Keratinocyte (primary cell): ENCODE measurements around the gene CELSR1. TPM values are rescaled to one million over a fixed set of nuclear protein-coding genes. Genes with fewer than 3 reads are reported as not detected.

Source experiments
- DNase-seq: peaks from one replicate; pipeline ENCODE4 v3.0.0-alpha.2; 2011; ENCODE audit warnings: low read depth, missing footprints, low spot score
- FAIRE-seq: peaks from 2 replicates; lab custom pipeline; 2011; peaks lifted over from hg19 to GRCh38; lab: Jason Lieb, UNC
- H2AFZ ChIP-seq: 2 replicates; pipeline ENCODE4 v1.6.0; 2012; ENCODE audit warnings: low read length, control low read depth, inconsistent platforms; ENCODE audit not compliant: control insufficient read depth
- H3K27ac ChIP-seq: 2 replicates; pipeline ENCODE4 v1.5.1; 2011; ENCODE audit warnings: low read length; ENCODE audit not compliant: control insufficient read depth, insufficient read depth
- H3K27me3 ChIP-seq: 3 replicates; pipeline ENCODE4 v1.6.0; 2011; ENCODE audit warnings: low read length; ENCODE audit not compliant: control insufficient read depth, insufficient read depth; ENCODE audit errors: extremely low read depth
- H3K36me3 ChIP-seq, 2 experiments: 2 replicates in 1 of 2; 3 replicates in 1 of 2; pipeline ENCODE4 v1.5.1; 2011; ENCODE audit warnings: low read length in 2 of 2, mild to moderate bottlenecking in 1 of 2; ENCODE audit not compliant: control insufficient read depth in 2 of 2, insufficient read depth in 2 of 2; ENCODE audit errors: extremely low read depth in 1 of 2
- H3K4me1 ChIP-seq: 3 replicates; pipeline ENCODE4 v1.5.1; 2011; ENCODE audit warnings: low read length; ENCODE audit not compliant: control insufficient read depth, insufficient read depth; ENCODE audit errors: extremely low read depth
- H3K4me2 ChIP-seq: 3 replicates; pipeline ENCODE4 v1.6.0; 2011; ENCODE audit warnings: low read depth, low read length; ENCODE audit not compliant: control insufficient read depth, insufficient read depth; ENCODE audit errors: extremely low read depth
- H3K4me3 ChIP-seq, 3 experiments: fragments of 200-600 bp in 1 of 3; sonication (generic) in 1 of 3; 2 replicates in 2 of 3; 3 replicates in 1 of 3; pipeline ENCODE4 v1.5.1; 2011 to 2016; ENCODE audit warnings: low read length in 3 of 3, mild to moderate bottlenecking in 3 of 3, control low read depth in 2 of 3, inconsistent platforms in 1 of 3, low read depth in 1 of 3, mixed read lengths in 1 of 3, mixed run types in 1 of 3, moderate library complexity in 1 of 3; ENCODE audit not compliant: control insufficient read depth in 2 of 3, insufficient read depth in 2 of 3; ENCODE audit errors: extremely low read depth in 1 of 3
- H3K79me2 ChIP-seq: 2 replicates; pipeline ENCODE4 v1.6.0; 2012; ENCODE audit warnings: low read length; ENCODE audit not compliant: control insufficient read depth, insufficient read depth
- H3K9ac ChIP-seq: 3 replicates; pipeline ENCODE4 v1.6.0; 2011; ENCODE audit warnings: low read length; ENCODE audit not compliant: control insufficient read depth, insufficient read depth; ENCODE audit errors: extremely low read depth
- H3K9me1 ChIP-seq: 3 replicates; pipeline ENCODE4 v1.6.0; 2011; ENCODE audit warnings: low read length; ENCODE audit not compliant: control insufficient read depth, insufficient read depth; ENCODE audit errors: extremely low read depth
- H3K9me3 ChIP-seq: 2 replicates; pipeline ENCODE4 v1.5.1; 2012; ENCODE audit warnings: low read depth, low read length; ENCODE audit not compliant: control insufficient read depth
- H4K20me1 ChIP-seq: 3 replicates; pipeline ENCODE4 v1.6.0; 2011; ENCODE audit warnings: low read length; ENCODE audit not compliant: control insufficient read depth, insufficient read depth; ENCODE audit errors: extremely low read depth
- EZH2 ChIP-seq: IDR thresholded peaks from one replicate; pipeline ENCODE4 v1.6.1; 2012; ENCODE audit warnings: inconsistent platforms, mild to moderate bottlenecking, low read length, moderate library complexity
- dilution Hi-C: fragments of 300-500 bp; cut with MboI; formaldehyde crosslinking; loops from one replicate; pipeline ENCODE4 v1.7.0; 2020; ENCODE audit warnings: low sequenced_read_pairs; ENCODE audit not compliant: extremely low pct_ligation_motif_present
- polyA plus RNA-seq, 5 experiments: library from polyadenylated mRNA; depleted of rRNA in 3 of 5; stranded (reverse) in 3 of 5; stranded (forward) in 1 of 5; unstranded in 1 of 5; fragments of >200 nt; gene quantifications; 1 replicate in 1 of 5; 2 replicates in 3 of 5; 3 replicates in 1 of 5; pipeline versions ENCODE4 v1.2.1 to v1.2.3, GENCODE V29; 2011 to 2012; ENCODE audit warnings: missing spikeins in 2 of 5, low read depth in 1 of 5, low replicate concordance in 1 of 5
- TF ChIP-seq, protein P1 (sequence below), 3 experiments: IDR thresholded peaks in 1 of 3; conservative IDR thresholded peaks in 1 of 3; optimal IDR thresholded peaks in 1 of 3; 2 replicates in 2 of 3; 3 replicates in 1 of 3; pipeline versions ENCODE3 to v1.5.1; 2011; ENCODE audit warnings: low read length in 3 of 3, mild to moderate bottlenecking in 3 of 3, moderate library complexity in 2 of 3, control low read depth in 1 of 3, inconsistent platforms in 1 of 3; ENCODE audit not compliant: insufficient read depth in 2 of 3; ENCODE audit errors: extremely low read depth in 1 of 3

CELSR1 gene
- polyA plus RNA-seq, 1 donor (not counting 4 experiments of a cell fraction or from before 2014, with no cell fraction given) = 16.1 TPM

DNA sequence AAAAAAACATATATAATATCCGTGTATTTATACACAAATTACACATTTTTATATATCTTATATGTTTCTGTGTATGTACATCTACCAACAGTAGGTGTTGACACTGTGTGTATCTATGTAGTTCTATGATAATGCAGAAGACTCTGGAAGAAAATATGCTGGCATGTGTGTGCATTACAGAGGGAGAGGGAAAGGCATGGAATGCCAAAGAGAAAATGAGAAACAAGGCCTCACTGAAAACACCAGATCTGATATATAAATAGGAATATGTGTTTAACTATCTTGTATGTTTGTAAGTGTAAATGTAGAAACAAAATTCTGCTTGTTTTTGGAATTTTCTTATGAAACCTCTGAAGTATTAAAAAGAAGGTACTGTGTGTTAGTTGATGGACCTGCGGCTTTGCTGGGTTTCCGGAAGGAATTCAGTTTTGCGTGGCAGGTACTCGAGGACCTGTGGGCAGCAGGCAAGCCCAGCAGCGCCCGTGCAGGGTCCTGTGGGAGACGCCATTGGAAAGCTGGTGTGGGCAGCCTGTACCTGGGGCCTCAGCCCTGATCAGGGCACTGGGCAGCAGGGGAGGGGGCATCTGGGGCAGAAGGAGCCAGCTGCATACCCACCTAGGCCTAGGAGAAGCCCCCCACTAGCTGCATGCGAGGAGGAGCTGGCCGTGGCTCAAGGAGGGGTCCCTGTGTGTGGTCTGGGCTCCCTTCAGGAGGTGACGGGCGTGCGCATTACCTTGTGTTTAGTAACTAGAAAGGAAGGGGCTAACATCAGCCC, 209.5 kb downstream of the CELSR1 start:
- DNase-seq (no peak), FAIRE-seq (no peak)
- H3K4me2 ChIP-seq = no peak overlapping the region
- H3K27me3 ChIP-seq = no peaks in the 10 kb centered on the region
- peaks cover 4 to 36% of the 10 kb centered on the region in 2 experiments for H3K36me3 ChIP-seq
- no peaks in the 10 kb centered on the region for H4K20me1 ChIP-seq
- H3K4me3 ChIP-seq = no peak overlapping the region
- H3K4me1 ChIP-seq = no peaks in the 10 kb centered on the region
- TF ChIP-seq, protein P1, sequence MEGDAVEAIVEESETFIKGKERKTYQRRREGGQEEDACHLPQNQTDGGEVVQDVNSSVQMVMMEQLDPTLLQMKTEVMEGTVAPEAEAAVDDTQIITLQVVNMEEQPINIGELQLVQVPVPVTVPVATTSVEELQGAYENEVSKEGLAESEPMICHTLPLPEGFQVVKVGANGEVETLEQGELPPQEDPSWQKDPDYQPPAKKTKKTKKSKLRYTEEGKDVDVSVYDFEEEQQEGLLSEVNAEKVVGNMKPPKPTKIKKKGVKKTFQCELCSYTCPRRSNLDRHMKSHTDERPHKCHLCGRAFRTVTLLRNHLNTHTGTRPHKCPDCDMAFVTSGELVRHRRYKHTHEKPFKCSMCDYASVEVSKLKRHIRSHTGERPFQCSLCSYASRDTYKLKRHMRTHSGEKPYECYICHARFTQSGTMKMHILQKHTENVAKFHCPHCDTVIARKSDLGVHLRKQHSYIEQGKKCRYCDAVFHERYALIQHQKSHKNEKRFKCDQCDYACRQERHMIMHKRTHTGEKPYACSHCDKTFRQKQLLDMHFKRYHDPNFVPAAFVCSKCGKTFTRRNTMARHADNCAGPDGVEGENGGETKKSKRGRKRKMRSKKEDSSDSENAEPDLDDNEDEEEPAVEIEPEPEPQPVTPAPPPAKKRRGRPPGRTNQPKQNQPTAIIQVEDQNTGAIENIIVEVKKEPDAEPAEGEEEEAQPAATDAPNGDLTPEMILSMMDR (optimal IDR thresholded peaks at IDR 0.05 in 1 of 3, IDR thresholded peaks at IDR 0.05 in 1 of 3, conservative IDR thresholded peaks at IDR 0.05 in 1 of 3; ENCODE audit: extremely low read depth in 1 of 3, insufficient read depth in 2 of 3, low read length in 3 of 3) = no peak
- TF ChIP-seq EZH2 = no peak
- no peaks in the 10 kb centered on the region for H3K79me2 ChIP-seq
- dilution Hi-C loops = no loop called here
- H3K9ac ChIP-seq = no peak overlapping the region
- H3K27ac ChIP-seq = no peak overlapping the region
- H3K9me1 ChIP-seq = no peaks in the 10 kb centered on the region
- H3K9me3 ChIP-seq = no peaks in the 10 kb centered on the region
- H2AFZ ChIP-seq = no peak overlapping the region

DNA sequence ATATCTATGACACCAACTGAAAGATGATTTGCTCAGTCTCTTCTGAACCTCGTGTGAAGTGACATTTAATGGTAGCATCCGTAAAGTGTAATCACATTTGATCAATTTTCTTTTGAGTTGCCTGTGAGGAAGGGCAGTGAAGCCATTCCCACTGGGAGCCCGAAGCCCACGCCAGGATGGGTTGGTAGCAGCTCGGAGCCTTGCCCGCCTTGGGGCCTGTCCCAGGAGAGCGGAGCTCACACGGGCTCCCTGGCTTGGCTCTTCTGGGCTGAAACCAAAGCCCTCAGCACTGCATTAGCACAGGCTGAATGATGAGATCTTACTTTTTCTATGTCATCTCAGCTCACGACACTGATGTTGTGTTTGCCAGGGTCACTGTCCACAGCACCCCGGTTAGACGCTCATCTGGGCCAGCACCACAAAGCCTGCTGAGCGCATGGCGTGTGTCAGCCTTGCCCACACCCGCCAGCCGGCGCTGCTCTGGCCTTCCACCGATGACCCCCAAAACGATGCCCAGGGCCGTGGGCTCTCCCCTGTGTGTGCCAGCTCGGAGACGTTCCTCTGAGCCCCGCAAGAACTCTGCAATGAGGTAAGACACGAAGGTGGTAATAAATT, 211.2 kb downstream of the CELSR1 start:
- no peak overlapping the region for H3K27ac ChIP-seq
- no peak for TF ChIP-seq EZH2
- no peak overlapping the region for H3K4me2 ChIP-seq
- dilution Hi-C loops = no loop called here
- H3K9ac ChIP-seq = no peak overlapping the region
- peaks cover 4 to 31% of the 10 kb centered on the region in 2 experiments for H3K36me3 ChIP-seq
- H3K4me3 ChIP-seq = no peak overlapping the region
- no peak overlapping the region for H2AFZ ChIP-seq
- no peaks in the 10 kb centered on the region for H3K79me2 ChIP-seq
- H3K9me1 ChIP-seq = no peaks in the 10 kb centered on the region
- no peaks in the 10 kb centered on the region for H4K20me1 ChIP-seq
- H3K9me3 ChIP-seq = no peaks in the 10 kb centered on the region
- FAIRE-seq = no peak
- no peaks in the 10 kb centered on the region for H3K27me3 ChIP-seq
- no peaks in the 10 kb centered on the region for H3K4me1 ChIP-seq
- DNase-seq = no peak
